H9 (cell line): ENCODE results near the gene FGF12. TPM values are rescaled to one million over a fixed set of nuclear protein-coding genes. Genes with fewer than 3 reads are reported as not detected.
A peak's percentile ranks its signal among the peaks of the same experiment; 100 is the strongest.

Experiments used
- DNase-seq: peaks from one replicate; pipeline ENCODE4 v3.0.0-alpha.2; 2017
- H2AFZ ChIP-seq: one replicate; pipeline ENCODE4 v1.6.1; 2013; ENCODE audit warnings: mild to moderate bottlenecking, low read length, control low read depth, moderate library complexity
- H2AK5ac ChIP-seq: 2 replicates; pipeline ENCODE4 v1.6.1; 2013; ENCODE audit warnings: low read length, control low read depth, mixed read lengths; ENCODE audit not compliant: insufficient read length
- H2BK120ac ChIP-seq: one replicate; pipeline ENCODE4 v1.6.1; 2013; ENCODE audit warnings: low read depth, mild to moderate bottlenecking, low read length, control low read depth, inconsistent platforms; ENCODE audit not compliant: poor library complexity, severe bottlenecking
- H2BK12ac ChIP-seq: 2 replicates; pipeline ENCODE4 v1.6.1; 2013; ENCODE audit warnings: low read length, control low read depth, mixed read lengths, low read depth; ENCODE audit not compliant: insufficient read length
- H2BK15ac ChIP-seq: 2 replicates; pipeline ENCODE4 v1.6.1; 2013; ENCODE audit warnings: low read depth, low read length, control low read depth
- H2BK20ac ChIP-seq: one replicate; pipeline ENCODE4 v1.6.1; 2013; ENCODE audit warnings: low read depth, mild to moderate bottlenecking, low read length, control low read depth, inconsistent platforms; ENCODE audit not compliant: poor library complexity, severe bottlenecking
- H2BK5ac ChIP-seq: 2 replicates; pipeline ENCODE4 v1.6.1; 2013; ENCODE audit warnings: low read length, control low read depth, mixed read lengths; ENCODE audit not compliant: insufficient read length
- H3K14ac ChIP-seq: 2 replicates; pipeline ENCODE4 v1.6.1; 2013; ENCODE audit warnings: low read length, control low read depth; ENCODE audit not compliant: insufficient read depth
- H3K18ac ChIP-seq: 2 replicates; pipeline ENCODE4 v1.6.1; 2013; ENCODE audit warnings: low read depth, mild to moderate bottlenecking, mixed read lengths, low read length, control low read depth; ENCODE audit not compliant: insufficient read length
- H3K23ac ChIP-seq: 2 replicates; pipeline ENCODE4 v1.6.1; 2013; ENCODE audit warnings: low read length, control low read depth, mixed read lengths, low read depth; ENCODE audit not compliant: insufficient read length
- H3K23me2 ChIP-seq: 2 replicates; pipeline ENCODE4 v1.6.1; 2013; ENCODE audit warnings: low read depth, mild to moderate bottlenecking, mixed read lengths, low read length, control low read depth; ENCODE audit not compliant: insufficient read length, poor library complexity, severe bottlenecking
- H3K27ac ChIP-seq: 2 replicates; pipeline ENCODE4 v1.5.1; 2013; ENCODE audit warnings: low read length, control low read depth, mixed read lengths, low read depth; ENCODE audit not compliant: insufficient read length
- H3K27me3 ChIP-seq: 2 replicates; pipeline ENCODE4 v1.6.1; 2013; ENCODE audit warnings: low read length, control low read depth, inconsistent platforms; ENCODE audit not compliant: insufficient read depth
- H3K4ac ChIP-seq: 2 replicates; pipeline ENCODE4 v1.6.1; 2013; ENCODE audit warnings: low read depth, mild to moderate bottlenecking, control low read depth, inconsistent platforms, low read length, moderate library complexity
- H3K4me1 ChIP-seq: 2 replicates; pipeline ENCODE4 v1.6.1; 2013; ENCODE audit warnings: low read length, control low read depth, inconsistent platforms; ENCODE audit not compliant: insufficient read depth
- H3K4me2 ChIP-seq: 2 replicates; pipeline ENCODE4 v1.6.1; 2013; ENCODE audit warnings: low read length, control low read depth, mixed read lengths; ENCODE audit not compliant: insufficient read length, insufficient read depth
- H3K56ac ChIP-seq: 2 replicates; pipeline ENCODE4 v1.6.1; 2013; ENCODE audit warnings: low read depth, mild to moderate bottlenecking, mixed read lengths, low read length, control low read depth; ENCODE audit not compliant: insufficient read length
- H3K79me1 ChIP-seq: 2 replicates; pipeline ENCODE4 v1.6.1; 2013; ENCODE audit warnings: low read depth, mild to moderate bottlenecking, moderate library complexity, low read length, control low read depth, inconsistent platforms; ENCODE audit not compliant: insufficient read depth, poor library complexity, severe bottlenecking
- H3K79me2 ChIP-seq: 2 replicates; pipeline ENCODE4 v1.6.1; 2013; ENCODE audit warnings: low read length, control low read depth, inconsistent platforms; ENCODE audit not compliant: insufficient read depth
- H3K9ac ChIP-seq: 2 replicates; pipeline ENCODE4 v1.6.1; 2013; ENCODE audit warnings: low read length, control low read depth, mixed read lengths; ENCODE audit not compliant: insufficient read length; ENCODE audit errors: extremely low read depth
- H3K9me3 ChIP-seq: one replicate; pipeline ENCODE4 v1.6.1; 2013; ENCODE audit warnings: low read depth, low read length, inconsistent platforms; ENCODE audit not compliant: control insufficient read depth
- H3T11ph ChIP-seq: one replicate; pipeline ENCODE4 v1.6.1; 2013; ENCODE audit warnings: mild to moderate bottlenecking, low read length, control low read depth, inconsistent platforms
- H4K20me1 ChIP-seq: one replicate; pipeline ENCODE4 v1.6.1; 2013; ENCODE audit not compliant: control insufficient read depth, insufficient read length, insufficient read depth
- H4K5ac ChIP-seq: 2 replicates; pipeline ENCODE4 v1.6.1; 2013; ENCODE audit warnings: low read depth, mild to moderate bottlenecking, mixed read lengths, low read length, control low read depth; ENCODE audit not compliant: insufficient read length
- H4K8ac ChIP-seq: replicated peaks from 2 replicates; pipeline ENCODE4 v1.6.1; 2013; ENCODE audit warnings: low read length, control low read depth, mixed read lengths, low read depth; ENCODE audit not compliant: insufficient read length
- H4K91ac ChIP-seq: 2 replicates; pipeline ENCODE4 v1.6.1; 2013; ENCODE audit warnings: low read depth, mild to moderate bottlenecking, moderate library complexity, mixed read lengths, low read length, control low read depth; ENCODE audit not compliant: insufficient read length
- H3K27ac Mint-ChIP-seq, 3 experiments: 2 replicates in 2 of 3; 3 replicates in 1 of 3; pipeline ENCODE4 v1.8.0; 2020 to 2021; ENCODE audit warnings: mixed read lengths in 3 of 3, mild to moderate bottlenecking in 1 of 3, moderate library complexity in 1 of 3
- H3K27me3 Mint-ChIP-seq: 2 replicates; pipeline ENCODE4 v1.8.0; 2021; ENCODE audit warnings: low read depth, mild to moderate bottlenecking, moderate library complexity, mixed read lengths
- H3K36me3 Mint-ChIP-seq, 3 experiments: 2 replicates in 2 of 3; 3 replicates in 1 of 3; pipeline ENCODE4 v1.8.0; 2020 to 2021; ENCODE audit warnings: low read depth in 3 of 3, mixed read lengths in 3 of 3; ENCODE audit not compliant: insufficient read depth in 1 of 3
- H3K4me1 Mint-ChIP-seq, 2 experiments: 2 replicates each; pipeline ENCODE4 v1.8.0; 2020; ENCODE audit warnings: mixed read lengths in 2 of 2
- H3K4me3 Mint-ChIP-seq, 2 experiments: 2 replicates in 1 of 2; 3 replicates in 1 of 2; pipeline ENCODE4 v1.8.0; 2020 to 2021; ENCODE audit warnings: mild to moderate bottlenecking in 2 of 2, mixed read lengths in 2 of 2, moderate library complexity in 1 of 2
- H3K9me3 Mint-ChIP-seq, 2 experiments: 2 replicates in 1 of 2; 3 replicates in 1 of 2; pipeline ENCODE4 v1.8.0; 2020; ENCODE audit warnings: mild to moderate bottlenecking in 2 of 2, mixed read lengths in 2 of 2, moderate library complexity in 1 of 2
- WGBS: extraction: QIAGEN DNeasy Blood & Tissue Kit; methylation state at CpG from one replicate; pipeline ENCODE4 v1.1.7; 2013; ENCODE audit warnings: missing lambda C conversion rate, low lambda C conversion rate, mixed read lengths; ENCODE audit not compliant: insufficient read length; ENCODE audit errors: extremely low coverage; 5-methylcytosine and 5-hydroxymethylcytosine counted together
- total RNA-seq: library from RNA; stranded (reverse); gene quantifications from 2 replicates; pipeline ENCODE4 v1.2.1, GENCODE V29; 2021
- TF ChIP-seq, protein P1 (sequence below): fragments of 200-600 bp; sonication (generic); conservative IDR thresholded peaks from 3 replicates; pipeline ENCODE4 v1.8.0; 2021; ENCODE audit warnings: antibody characterized with exemption, mild to moderate bottlenecking

The FGF12 gene
- total RNA-seq, 1 experiment from 2014 or later: 5.6 TPM

DNA sequence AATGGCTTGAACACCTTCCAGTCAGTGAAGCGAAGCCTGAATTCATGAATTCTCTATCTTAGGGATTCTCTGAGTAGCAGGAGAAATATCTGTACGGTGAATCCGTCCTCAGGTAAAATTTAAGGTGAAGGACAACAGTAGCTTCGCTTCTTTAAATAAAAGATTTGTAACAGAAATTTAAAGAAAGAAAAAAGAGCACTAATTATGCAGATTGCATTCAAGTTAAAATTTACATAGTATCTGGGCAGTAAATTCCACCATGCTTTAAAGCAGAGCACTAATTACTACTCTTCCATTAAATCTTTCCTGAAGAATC is 282.6 kb downstream of the FGF12 start:
- Histone ChIP-seq H4K91ac (no peak overlapping the region), H3K18ac (no peak overlapping the region), H3T11ph (no peak overlapping the region), H3K23me2 (no peaks in the 10 kb centered on the region), H2BK20ac (no peak overlapping the region), H2BK5ac (no peak overlapping the region), H4K5ac (no peak overlapping the region), H3K79me1 (no peaks in the 10 kb centered on the region), H3K27ac (no peak overlapping the region), H3K4ac (no peak overlapping the region), H2AK5ac (no peak overlapping the region), H3K79me2 (no peaks in the 10 kb centered on the region), H3K9ac (no peak overlapping the region), H3K4me1 (no peaks in the 10 kb centered on the region; the same call in 1 of the 2 replicates), H3K9me3 (no peaks in the 10 kb centered on the region), H2BK15ac (no peak overlapping the region), H2BK120ac (no peak overlapping the region), H4K20me1 (no peaks in the 10 kb centered on the region), H2BK12ac (no peak overlapping the region), H3K56ac (no peak overlapping the region), H3K23ac (no peak overlapping the region), H3K4me2 (no peak overlapping the region), H4K8ac (no peak overlapping the region), H3K27me3 (no peaks in the 10 kb centered on the region), H2AFZ (peak overlapping the region; percentile 44), H3K14ac (no peak overlapping the region)
- no peaks in the 10 kb centered on the region for H3K9me3 Mint-ChIP-seq
- WGBS: no CpG with 5 or more reads among the region's 4 CpGs
- H3K36me3 Mint-ChIP-seq: no peaks in the 10 kb centered on the region
- H3K4me3 Mint-ChIP-seq: no peak overlapping the region
- DNase-seq: no peak
- TF ChIP-seq, protein P1, sequence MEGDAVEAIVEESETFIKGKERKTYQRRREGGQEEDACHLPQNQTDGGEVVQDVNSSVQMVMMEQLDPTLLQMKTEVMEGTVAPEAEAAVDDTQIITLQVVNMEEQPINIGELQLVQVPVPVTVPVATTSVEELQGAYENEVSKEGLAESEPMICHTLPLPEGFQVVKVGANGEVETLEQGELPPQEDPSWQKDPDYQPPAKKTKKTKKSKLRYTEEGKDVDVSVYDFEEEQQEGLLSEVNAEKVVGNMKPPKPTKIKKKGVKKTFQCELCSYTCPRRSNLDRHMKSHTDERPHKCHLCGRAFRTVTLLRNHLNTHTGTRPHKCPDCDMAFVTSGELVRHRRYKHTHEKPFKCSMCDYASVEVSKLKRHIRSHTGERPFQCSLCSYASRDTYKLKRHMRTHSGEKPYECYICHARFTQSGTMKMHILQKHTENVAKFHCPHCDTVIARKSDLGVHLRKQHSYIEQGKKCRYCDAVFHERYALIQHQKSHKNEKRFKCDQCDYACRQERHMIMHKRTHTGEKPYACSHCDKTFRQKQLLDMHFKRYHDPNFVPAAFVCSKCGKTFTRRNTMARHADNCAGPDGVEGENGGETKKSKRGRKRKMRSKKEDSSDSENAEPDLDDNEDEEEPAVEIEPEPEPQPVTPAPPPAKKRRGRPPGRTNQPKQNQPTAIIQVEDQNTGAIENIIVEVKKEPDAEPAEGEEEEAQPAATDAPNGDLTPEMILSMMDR: no peak; the same call in 2 of the 3 replicates
- no peaks in the 10 kb centered on the region; the same call in 1 of the 2 replicates for H3K27me3 Mint-ChIP-seq
- H3K27ac Mint-ChIP-seq: no peak overlapping the region
- H3K4me1 Mint-ChIP-seq: peaks cover 11 to 15% of the 10 kb centered on the region in 2 experiments
